ENCODE data around the gene NAALAD2.
"Not testable (repeated sequence)": the region's sequence is repeated elsewhere in the genome, so short reads cannot be mapped to it uniquely, and the experiment has no call there.

Gene NAALAD2

DNA sequence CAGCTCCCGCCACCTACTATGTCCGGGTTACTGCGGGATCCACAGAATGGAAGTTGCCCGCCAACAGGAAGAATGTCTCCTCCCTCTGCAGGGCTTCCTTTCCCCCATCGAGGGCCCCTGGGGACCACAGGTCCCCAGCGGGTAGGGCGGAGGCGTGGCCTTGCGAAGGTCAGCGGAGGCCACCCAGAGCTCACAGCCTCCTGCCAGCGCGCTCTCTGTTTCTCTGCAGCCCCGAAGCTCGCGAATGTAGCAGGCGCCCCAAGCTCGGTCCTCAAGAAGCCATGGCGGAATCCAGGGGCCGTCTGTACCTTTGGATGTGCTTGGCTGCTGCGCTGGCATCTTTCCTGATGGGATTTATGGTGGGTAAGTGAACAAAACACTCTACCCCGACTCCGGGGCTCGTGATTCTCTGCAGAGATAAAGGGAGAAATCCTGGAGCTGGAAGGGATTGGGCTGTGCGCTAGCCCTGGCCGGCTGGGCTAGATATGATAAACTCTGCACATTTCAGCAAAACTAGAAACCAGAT lies at the start of gene NAALAD2:
TSS of gene NAALAD2 (plus strand) at position 186 of the 526 bp plus-strand sequence. CDS start at position 282, 96 bp downstream.
- DNase-seq, result no peak

GRCh38 chr11:90085650-90086049 lies 48.8 kb upstream of the NAALAD2 start, which contains the start of gene UBTFL1:
UBTFL1 (plus strand) TSS chr11:90085950; CDS start chr11:90085950, 0 bp downstream.
- DNase-seq, result not testable (repeated sequence)

- DNase-seq, result not testable (repeated sequence)
Measured at GRCh38 chr11:90088731-90089130, 45.7 kb upstream of the NAALAD2 start.

DNA sequence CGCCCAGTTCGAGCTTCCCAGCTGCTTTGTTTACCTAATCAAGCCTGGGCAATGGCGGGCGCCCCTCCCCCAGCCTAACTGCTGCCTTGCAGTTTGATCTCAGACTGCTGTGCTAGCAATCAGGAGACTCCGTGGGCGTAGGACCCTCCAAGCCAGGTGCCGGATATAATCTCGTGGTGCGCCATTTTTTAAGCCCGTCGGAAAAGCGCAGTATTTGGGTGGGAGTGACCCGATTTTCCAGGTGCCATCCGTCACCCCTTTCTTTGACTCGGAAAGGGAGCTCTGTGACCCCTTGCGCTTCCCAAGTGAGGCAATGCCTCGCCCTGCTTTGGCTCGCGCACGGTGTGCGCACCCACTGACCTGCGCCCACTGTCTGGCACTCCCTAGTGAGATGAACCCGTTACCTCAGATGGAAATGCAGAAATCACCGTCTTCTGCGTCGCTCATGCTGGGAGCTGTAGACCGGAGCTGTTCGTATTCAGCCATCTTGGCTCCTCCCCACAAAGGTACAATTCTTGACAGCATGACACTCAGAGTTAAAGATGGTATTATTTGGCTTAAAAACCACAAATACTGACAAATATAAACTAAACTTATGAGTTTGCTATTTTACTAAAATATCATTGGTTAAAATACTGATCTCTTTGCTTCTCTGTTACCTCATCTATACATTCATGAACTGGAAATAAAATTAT lies 39.1 kb upstream of the NAALAD2 start:
- DNase-seq, result not testable (repeated sequence)

DNA sequence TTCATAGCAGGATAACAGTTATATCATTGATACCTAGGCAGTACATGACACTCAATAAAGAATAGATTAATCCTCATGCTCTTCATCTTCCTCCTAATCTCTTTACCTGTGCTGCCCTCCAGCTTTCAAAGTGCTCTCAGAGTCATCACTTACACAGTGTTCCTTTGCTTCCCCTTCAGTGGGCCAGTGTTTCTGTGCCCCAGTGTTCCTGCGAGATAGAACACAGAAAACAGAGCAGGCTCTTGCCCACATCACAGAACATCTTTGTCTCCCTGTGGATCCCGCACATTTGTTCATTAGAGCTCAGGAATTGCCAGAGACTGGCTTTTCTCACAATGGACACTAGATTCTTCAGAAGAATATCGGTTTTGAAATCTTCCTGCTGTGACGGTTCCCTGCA lies 36.2 kb upstream of the NAALAD2 start:
- DNase-seq, result not testable (repeated sequence)

DNA sequence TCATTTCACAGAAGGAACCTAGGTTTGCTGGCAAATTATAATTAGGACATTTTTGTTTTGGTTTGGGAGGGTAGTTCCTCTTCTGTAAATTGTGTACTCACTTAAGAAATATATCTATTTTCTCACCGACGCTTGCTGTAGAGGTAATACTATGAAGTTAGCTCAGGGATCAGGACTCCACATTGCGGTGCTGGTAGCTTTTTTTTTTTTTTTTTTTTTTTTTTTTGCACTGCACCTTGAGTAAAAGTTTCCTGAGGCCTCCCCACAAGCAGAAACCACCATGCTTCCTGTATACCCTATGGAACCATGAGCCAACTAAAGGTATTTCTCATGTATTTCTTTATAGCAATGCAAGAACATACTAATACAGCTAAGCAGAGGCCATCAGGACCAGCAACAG lies 34.0 kb upstream of the NAALAD2 start:
- no peak for DNase-seq

DNA sequence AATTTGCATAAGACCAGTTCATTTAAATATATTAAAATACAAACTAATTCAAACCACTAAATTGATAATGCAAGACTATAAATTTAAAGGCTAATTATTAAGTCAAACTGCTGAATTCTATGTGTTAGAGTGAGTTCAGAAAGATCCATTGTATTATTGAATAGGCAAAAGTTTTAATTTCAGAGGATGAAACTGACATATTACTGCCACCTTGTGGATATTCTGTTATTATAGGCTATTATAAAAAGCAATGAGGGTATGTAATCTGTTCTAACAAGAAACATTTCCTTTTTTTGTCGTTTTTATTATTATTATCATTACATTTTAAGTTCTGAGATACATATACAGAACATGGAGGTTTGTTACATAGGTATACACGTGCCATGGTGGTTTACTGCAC lies 20.9 kb upstream of the NAALAD2 start:
- no peak for DNase-seq

GRCh38 chr11:90120191-90120590 lies 14.3 kb upstream of the NAALAD2 start:
- DNase-seq, result no peak

DNA sequence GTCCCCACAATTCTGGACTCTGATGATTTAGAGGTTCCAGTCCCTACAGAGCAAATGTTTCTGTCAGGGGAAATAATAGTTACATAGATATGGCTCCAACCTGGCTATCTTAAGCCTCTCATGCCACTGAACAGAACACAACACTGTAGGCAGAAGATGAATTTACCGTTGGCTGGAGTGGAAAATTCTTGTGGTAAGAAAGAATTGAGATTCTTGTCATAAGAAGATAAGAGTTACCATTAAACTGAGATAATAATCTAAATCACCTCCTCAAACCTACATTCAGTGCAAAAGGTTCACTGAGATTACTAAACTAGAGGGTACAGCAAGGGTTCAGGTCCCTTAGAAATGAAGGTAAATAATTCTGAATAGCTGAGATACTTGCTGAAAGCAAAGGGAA lies 10.1 kb upstream of the NAALAD2 start:
- no peak for DNase-seq

GRCh38 chr11:90124946-90125345 lies 9.5 kb upstream of the NAALAD2 start:
- no peak for DNase-seq

DNA sequence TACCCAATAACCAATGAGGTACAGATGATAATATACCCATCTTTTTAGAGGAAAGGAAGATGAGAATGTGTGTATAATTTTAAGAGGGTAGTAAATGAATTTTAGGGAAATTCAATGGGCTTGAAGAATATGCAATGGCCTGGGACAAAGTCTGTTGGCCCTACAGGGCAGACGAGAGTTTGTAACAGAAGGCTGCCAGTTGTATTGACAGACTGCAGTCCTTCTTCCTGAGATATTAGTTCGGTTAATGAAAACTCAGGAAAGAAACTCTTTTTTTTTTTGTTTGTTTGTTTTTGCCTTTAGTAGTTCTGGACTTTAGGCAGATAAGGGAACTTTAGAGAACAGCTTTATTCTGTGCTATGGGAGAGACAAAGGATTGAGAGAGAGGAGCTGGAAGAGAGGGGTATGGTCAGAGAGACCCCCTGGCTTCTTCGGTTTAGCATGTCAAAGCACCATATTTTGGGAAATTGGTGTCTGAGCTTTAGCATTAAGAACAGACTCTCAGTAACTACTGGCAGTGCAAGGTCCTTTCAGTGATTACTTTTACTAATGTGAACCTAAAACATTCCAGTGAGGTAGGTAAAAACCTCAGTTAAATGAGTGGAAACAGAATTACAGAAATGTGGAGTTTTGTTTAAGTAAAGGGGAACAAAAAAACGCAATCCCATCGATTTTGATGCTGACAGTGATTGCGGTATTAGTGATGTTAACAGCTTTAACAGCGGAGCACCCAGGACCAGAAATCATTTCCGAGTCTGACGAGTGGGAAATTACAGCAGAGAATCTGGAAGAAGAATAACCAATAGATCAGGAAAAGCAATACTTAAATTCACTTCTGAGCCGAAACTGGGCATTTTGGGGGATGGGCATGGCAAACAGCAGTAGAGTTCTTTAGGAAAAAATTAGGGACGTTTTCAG lies 644 bp upstream of the NAALAD2 start:
- DNase-seq, result no peak

GRCh38 chr11:90135016-90135415 lies 553 bp downstream of the NAALAD2 start:
- no peak for DNase-seq

- DNase-seq, result no peak
Measured at GRCh38 chr11:90148900-90149299, 14.4 kb downstream of the NAALAD2 start.

GRCh38 chr11:90166982-90167573 lies 32.6 kb downstream of the NAALAD2 start:
- not testable (repeated sequence) for DNase-seq

DNA sequence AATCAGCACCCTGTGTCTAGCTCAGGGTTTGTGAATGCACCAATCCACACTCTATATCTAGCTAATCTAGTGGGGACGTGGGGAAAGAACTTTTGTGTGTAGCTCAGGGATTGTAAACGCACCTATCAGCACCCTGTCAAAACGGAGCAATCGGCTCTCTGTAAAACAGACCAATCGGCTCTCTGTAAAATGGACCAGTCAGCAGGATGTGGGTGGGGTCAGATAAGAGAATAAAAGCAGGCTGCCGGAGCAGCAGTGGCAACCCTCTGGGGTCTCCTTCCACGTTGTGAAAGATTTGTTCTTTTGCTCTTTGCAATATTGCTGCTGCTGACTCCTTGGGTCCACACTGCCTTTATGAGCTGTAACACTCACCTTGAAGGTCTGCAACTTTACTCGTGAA lies 33.2 kb downstream of the NAALAD2 start:
- DNase-seq, result not testable (repeated sequence)

GRCh38 chr11:90168571-90168970 lies 34.1 kb downstream of the NAALAD2 start:
- DNase-seq, result no peak

GRCh38 chr11:90171359-90171758 lies 36.9 kb downstream of the NAALAD2 start:
- no peak for DNase-seq

GRCh38 chr11:90176069-90176468 lies 41.6 kb downstream of the NAALAD2 start:
- DNase-seq, result no peak

DNA sequence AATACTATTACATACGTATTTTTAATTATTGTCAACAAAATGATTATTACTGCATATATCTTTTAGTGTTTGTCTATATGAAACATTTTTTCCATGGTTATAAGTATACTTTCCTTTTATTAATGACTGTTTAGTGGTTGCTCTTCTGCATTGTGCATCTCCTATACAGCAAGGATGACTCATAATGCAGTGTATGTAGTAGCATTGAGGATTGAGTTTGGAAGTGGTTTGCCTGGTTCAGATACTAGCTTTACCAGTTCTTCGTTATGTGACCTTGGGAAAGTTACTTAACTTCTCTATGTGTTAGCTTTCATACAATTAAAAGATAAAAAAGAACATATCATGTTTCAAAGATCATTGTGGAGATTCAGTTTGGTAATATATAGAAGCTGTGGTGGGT lies 44.3 kb downstream of the NAALAD2 start:
- no peak for DNase-seq

DNA sequence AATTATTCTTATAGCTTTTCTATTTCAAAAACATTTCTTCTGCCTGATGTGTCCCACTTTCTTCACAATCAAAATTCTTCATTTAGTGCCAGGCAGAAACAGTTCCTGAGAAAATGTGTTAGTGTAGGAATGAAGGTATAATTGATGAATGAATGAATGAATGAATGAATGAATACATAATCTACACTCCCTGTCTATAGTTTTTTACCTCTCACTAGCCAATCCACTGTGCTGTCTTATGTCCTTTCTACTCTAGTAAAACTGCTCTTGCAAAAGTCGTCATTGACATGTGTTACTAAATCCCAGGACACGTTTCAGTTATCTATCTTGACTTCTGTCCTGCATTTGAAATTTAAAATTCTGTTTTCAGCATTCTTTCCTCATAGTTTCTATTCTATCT lies 45.5 kb downstream of the NAALAD2 start:
- no peak for DNase-seq

DNA sequence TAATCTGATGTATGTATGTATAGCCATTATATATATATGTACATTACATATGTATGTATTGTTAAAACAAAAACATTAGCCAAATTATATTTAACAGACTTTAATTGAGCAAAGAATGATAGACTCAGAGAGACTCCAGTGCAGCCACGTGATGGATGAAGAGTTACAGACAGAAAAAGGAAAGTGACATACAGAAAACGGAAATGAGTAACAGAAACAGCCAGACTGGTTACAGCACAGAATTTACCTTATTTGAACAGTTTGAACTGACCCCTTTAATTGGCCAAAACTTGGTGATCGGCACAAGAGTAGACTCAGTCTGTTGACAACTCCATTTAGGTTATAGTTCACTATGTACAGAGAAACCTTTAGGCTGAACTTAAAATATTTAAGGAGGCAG lies 53.4 kb downstream of the NAALAD2 start:
- no peak for DNase-seq

DNA sequence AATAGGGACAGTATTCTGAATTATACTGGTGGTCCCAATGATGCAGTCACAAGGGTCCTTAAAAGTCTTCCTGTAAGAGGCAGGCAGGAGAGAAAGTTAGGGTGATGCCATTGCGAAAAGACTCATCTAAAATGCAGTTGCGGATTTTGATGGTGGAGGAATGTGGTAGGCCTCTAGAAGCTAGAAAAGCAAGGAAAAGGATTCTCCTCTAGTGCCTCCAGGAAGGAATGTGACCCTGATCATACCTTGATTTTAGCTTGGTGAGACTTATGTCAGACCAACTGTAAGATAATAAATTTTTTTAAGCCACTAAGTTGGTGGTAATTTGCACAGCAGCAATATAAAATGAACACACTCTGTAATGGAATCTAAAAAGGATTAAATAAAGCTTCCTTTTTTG lies 54.5 kb downstream of the NAALAD2 start:
- DNase-seq, result no peak

DNA sequence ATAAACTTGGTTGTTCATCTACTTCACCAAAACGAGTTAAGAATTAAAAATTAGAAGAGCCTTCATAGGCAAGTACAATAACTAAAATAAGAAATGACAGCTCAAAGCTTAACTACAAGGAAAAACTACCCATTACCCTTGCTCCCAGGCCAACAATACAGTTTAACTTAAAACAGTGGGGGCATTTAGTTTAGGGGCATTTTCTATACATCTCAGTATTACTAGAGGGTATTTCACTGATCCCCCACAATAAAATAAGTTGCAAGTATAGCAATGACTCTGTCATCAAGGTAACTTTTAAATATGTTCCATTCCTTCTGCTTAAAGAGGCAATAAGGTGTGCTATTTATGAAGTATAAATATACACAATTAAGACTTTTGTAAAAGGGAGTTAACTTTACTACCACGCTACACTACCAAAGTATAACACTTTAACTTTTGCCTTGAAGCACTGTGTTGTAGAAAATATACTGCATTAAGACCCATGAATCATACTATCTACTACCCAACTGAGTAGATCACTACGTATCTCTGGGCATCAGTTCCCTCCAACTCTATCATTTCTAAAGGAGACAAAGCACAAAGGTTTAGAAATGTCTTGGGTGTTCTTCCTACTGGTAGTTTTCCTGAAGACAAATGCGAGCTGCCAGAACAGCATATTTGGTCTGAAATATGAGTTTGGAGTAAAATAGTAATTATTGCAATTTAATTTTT lies 58.6 kb downstream of the NAALAD2 start:
- no peak for DNase-seq

Data from SIG-M5 (cell line).